Measurements from ENCODE around the gene SNTG2.

DNA sequence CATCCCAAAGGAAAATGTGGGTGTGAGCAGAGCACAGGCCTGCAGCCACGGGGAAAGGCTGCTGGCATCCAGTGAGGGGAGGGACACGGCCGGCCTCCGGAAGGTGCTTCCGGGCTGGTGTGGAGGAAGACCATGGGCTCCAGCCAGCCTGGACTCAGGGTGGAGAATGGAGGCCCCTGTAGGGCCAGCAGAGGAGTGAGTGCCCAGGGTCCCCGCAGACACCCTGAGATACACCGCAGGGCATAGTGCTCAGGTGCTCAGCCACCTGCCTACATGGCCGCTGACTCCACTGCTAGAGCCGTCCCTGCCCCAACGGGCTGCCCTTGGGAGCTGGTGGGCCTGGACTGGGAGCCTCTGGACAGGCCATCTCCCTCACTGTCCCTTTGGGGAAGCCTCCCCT lies 28.5 kb upstream of the SNTG2 start:
- no peak for TF ChIP-seq POLR2AphosphoS5 (IDR thresholded peaks at IDR 0.05; ENCODE audit: low read depth, low read length)
- TF ChIP-seq, protein P1, sequence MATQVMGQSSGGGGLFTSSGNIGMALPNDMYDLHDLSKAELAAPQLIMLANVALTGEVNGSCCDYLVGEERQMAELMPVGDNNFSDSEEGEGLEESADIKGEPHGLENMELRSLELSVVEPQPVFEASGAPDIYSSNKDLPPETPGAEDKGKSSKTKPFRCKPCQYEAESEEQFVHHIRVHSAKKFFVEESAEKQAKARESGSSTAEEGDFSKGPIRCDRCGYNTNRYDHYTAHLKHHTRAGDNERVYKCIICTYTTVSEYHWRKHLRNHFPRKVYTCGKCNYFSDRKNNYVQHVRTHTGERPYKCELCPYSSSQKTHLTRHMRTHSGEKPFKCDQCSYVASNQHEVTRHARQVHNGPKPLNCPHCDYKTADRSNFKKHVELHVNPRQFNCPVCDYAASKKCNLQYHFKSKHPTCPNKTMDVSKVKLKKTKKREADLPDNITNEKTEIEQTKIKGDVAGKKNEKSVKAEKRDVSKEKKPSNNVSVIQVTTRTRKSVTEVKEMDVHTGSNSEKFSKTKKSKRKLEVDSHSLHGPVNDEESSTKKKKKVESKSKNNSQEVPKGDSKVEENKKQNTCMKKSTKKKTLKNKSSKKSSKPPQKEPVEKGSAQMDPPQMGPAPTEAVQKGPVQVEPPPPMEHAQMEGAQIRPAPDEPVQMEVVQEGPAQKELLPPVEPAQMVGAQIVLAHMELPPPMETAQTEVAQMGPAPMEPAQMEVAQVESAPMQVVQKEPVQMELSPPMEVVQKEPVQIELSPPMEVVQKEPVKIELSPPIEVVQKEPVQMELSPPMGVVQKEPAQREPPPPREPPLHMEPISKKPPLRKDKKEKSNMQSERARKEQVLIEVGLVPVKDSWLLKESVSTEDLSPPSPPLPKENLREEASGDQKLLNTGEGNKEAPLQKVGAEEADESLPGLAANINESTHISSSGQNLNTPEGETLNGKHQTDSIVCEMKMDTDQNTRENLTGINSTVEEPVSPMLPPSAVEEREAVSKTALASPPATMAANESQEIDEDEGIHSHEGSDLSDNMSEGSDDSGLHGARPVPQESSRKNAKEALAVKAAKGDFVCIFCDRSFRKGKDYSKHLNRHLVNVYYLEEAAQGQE (IDR thresholded peaks at IDR 0.05; ENCODE audit: insufficient read depth in 1 of 2, low read depth in 2 of 2, low read length in 2 of 2): no peak
